GM12891 (cell line): ENCODE data around the gene MICA.
A peak's percentile ranks its signal among the peaks of the same experiment; 100 is the strongest.
"Not testable (repeated sequence)": the region's sequence is repeated elsewhere in the genome, so short reads cannot be mapped to it uniquely, and the experiment has no call there.

Source experiments
- DNase-seq: peaks from one replicate; pipeline ENCODE4 v3.0.0; 2011; ENCODE audit warnings: low spot score; ENCODE audit not compliant: insufficient read length
- FAIRE-seq: peaks from 2 replicates; lab custom pipeline; 2011; peaks lifted over from hg19 to GRCh38; lab: Jason Lieb, UNC
- PAX5 ChIP-seq: IDR thresholded peaks from 2 replicates; pipeline ENCODE4 v1.6.1; 2011; ENCODE audit warnings: low read length, moderate library complexity, mild to moderate bottlenecking; ENCODE audit not compliant: insufficient read depth, severe bottlenecking
- POLR2A ChIP-seq: IDR thresholded peaks from 2 replicates; pipeline ENCODE4 v1.6.1; 2011; ENCODE audit warnings: low read depth, low read length, control low read depth
- POLR2AphosphoS5 ChIP-seq: IDR thresholded peaks from 2 replicates; pipeline ENCODE4 v1.6.1; 2011; ENCODE audit warnings: low read depth, low read length, control low read depth
- POU2F2 ChIP-seq: IDR thresholded peaks from 2 replicates; pipeline ENCODE4 v1.6.1; 2011; ENCODE audit warnings: low read depth, mild to moderate bottlenecking, control low read depth, low read length, moderate library complexity
- SPI1 ChIP-seq: IDR thresholded peaks from 2 replicates; pipeline ENCODE4 v1.6.1; 2011; ENCODE audit warnings: low read depth, low read length, control low read depth
- TAF1 ChIP-seq: IDR thresholded peaks from 2 replicates; pipeline ENCODE4 v1.6.1; 2011; ENCODE audit warnings: low read depth, low read length, control low read depth

The MICA gene

DNA sequence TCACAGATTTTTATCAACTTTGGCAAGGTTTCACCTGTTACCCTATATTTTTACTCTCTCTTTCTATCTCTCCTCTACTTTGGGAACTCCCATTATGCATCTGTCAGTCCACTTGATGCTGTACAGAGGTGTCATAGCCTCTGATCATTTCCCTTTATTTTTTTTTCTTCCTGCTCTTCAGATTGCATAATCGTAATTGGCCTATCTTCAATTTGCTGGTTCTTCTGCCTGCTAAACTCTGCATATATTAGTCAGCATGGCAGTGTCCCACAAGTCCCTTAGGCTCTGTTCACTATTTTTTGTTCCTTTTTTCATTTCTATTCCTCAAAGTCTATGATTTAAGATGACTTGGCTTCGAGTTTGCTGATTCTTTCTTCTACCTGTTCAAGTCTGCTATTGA is 49.9 kb downstream of the MICA start:
- no peak for DNase-seq
- TF ChIP-seq POU2F2 (no peak), POLR2AphosphoS5 (no peak)
- no peak for FAIRE-seq

DNA sequence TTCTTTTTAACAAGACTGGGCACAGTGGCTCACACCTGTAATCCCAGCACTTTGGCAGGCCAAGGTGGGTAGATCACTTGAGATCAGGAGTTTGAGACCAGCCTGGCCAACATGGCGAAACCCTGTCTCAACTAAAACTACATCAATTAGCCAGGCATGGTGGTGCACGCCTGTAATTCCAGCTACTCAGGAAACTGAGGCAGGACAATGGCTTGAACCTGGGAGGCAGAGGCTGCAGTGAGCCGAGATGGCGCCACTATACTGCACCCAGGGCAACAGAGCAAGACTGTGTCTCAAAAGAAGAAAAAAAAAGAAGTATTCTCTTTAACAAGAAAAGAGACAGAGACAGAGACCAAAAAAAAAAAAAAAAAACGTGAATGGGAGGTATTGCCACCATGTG is 56.5 kb downstream of the MICA start:
- FAIRE-seq, DNase-seq: not testable (repeated sequence)

DNA sequence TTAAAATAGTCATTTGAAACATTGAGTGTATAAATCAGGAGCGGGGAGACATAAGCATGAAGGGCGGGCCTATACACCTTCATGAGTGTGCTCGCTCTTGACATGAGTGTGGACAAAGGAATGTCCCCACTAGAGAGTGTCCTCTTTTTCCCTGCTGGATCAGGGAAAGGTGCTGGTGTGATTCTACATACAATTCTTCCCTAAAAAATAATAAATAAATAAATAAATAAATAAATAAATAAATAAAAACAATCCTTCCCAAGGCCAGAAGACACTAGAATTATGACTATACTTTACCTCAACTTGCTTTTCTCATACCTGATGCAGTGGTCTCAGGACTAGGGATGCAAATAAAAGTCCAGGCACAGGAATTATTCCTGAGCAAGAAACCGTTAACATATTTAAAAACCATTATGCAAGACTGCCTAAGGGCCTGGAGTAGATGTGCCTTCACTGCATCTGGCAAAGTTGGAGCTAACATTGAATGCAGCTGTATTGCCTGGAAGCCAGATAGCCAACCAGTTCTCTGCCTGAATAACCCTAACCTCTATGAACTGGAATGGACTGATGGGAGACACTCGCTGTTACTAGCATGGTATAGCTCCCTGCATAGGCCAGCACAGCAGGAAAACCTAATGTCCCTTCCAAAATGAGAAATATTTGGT is 57.1 kb downstream of the MICA start:
- DNase-seq, result no peak
- no peak for FAIRE-seq
- TF ChIP-seq SPI1, result no peak
- TF ChIP-seq TAF1, result no peak
- TF ChIP-seq PAX5, result no peak
- TF ChIP-seq POLR2AphosphoS5, result no peak
- no peak for TF ChIP-seq POLR2A
- no peak for TF ChIP-seq POU2F2

DNA sequence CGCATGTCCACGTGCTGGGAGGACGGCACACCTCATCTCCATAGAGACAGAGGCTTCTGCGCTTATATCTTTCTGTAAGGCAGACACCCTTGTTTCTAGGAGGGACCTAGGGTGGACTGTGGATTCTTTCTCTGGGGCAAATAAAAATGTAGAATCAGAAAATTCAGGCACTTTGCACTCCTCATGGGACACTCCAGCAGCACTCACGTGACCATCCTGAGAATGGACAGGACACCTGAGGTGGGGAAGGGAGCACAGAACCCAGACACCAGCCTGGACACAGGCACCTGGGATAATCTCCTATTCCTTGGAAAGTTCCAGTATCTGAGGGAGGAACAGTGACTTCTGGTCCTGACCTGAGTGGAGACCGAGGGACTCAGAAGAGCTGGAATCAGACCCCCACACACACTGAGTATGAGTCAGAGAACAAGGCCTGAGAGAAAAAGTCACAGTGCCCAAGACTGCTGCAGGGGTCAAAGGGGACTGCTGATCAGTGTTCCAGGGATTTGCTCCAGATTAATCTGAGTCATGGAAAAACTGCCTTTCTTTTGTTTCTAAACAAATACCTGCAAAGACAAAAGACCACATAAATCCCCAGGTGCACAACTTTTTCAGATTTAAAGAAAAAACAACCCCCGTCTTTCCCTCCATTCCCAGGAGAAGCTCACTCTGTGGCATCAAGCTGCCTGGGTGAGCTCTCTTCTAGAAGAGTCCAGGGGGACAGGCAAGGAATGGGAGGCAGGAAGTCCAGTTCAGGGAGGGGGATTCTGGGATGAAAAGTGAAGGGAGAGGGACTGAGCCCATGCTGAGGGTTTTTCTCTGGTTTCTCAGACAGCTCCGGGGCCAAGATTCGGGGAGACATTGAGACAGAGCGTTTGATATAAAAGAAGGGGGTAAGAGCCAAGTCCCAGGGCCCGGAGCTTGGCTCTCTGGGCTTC is 58.9 kb downstream of the MICA start:
- no peak for DNase-seq
- TF ChIP-seq POLR2AphosphoS5, result no peak
- no peak for TF ChIP-seq PAX5
- no peak for TF ChIP-seq POU2F2
- TF ChIP-seq TAF1, result no peak
- no peak for TF ChIP-seq SPI1
- TF ChIP-seq POLR2A, result no peak
- peak; percentile 31 for FAIRE-seq

GRCh38 chr6:31462964-31463870 is 59.8 kb downstream of the MICA start:
- TF ChIP-seq TAF1 (peak; percentile 95), POLR2A (peak; percentile 98), SPI1 (no peak), POLR2AphosphoS5 (peak; percentile 98), PAX5 (no peak), POU2F2 (peak; percentile 90)
- FAIRE-seq (peak; percentile 84), DNase-seq (peak; percentile 70)

DNA sequence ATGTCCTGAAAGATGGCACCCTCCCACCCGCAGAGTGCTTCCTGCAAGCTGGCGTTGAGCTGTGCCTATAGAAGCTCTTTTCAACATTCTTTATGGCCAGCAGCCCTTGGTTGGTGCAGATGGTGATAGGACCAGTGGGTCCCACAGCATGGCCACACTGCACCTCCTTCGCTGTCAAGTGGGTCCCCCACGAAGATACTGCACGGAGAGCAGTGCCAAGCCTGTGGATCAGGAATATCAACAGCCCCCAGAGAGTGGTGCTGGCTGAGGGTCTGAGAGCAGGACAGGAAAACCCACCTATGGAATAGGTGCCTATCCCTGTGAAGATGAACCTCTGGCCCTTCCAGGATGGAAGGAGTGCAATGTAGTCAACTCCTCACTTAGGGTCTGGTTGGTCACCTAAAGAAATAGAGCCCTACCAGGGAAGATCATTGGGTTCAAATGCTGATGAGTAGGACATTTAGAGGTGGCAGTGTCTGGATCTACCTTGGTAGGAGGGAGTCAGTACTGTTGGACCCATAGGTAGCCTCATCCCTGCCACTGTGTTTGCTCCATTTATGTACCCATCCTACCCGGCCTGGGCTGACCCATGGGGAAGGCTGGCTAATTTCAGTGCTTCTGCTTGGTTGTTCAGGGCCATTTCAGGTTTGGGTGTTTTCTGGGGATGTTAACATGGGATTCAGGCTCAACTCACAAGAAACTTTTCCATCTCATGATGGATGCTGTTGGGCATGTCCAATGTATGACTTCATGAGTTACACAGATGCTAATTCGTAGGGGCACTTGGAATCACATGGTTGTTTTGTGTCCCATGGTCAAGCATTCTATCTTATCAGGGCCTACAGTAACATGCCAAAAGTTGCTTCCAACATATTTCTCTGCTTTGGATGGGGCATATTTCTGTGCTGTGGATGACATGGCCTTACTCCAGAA is 61.1 kb downstream of the MICA start:
- DNase-seq, result no peak
- peak; percentile 54 for TF ChIP-seq POLR2AphosphoS5
- TF ChIP-seq POLR2A, result peak; percentile 69; the same call in 1 of the 2 replicates
- TF ChIP-seq TAF1, result no peak
- TF ChIP-seq SPI1, result no peak
- no peak for TF ChIP-seq PAX5
- TF ChIP-seq POU2F2, result no peak
- no peak for FAIRE-seq
